ENCODE results near the gene QRICH2. TPM values are rescaled to one million over a fixed set of nuclear protein-coding genes. Genes with fewer than 3 reads are reported as not detected.

QRICH2 gene
- total and polyA plus RNA-seq, 2 of the 4 experiments (the other 2 are of a cell fraction): 4.3 to 4.8 TPM

GRCh38 chr17:76247304-76247703 is 60.8 kb downstream of the QRICH2 start:
- in situ Hi-C loops (cut with MboI; ENCODE audit: low sequenced_read_pairs) (no loop called here), dilution Hi-C loops (cut with HindIII; ENCODE audit: low sequenced_read_pairs, unreplicated experiment) (no loop called here), intact Hi-C loops (cut with micrococcal nuclease) (no loop called here)
- Histone ChIP-seq H4K8ac (ENCODE audit: low read depth in 2 of 2, low read length in 2 of 2) (no peak overlapping the region), H4K91ac (ENCODE audit: insufficient read depth, low read depth, low read length) (no peak overlapping the region), H3K9me1 (ENCODE audit: insufficient read depth, low read length) (peaks cover 11% of the 10 kb centered on the region), H3K4me3 (ENCODE audit: insufficient read depth, low read depth, low read length) (no peak overlapping the region), H3K4me2 (ENCODE audit: low read depth, low read length) (no peak overlapping the region), H3K18ac (ENCODE audit: low read depth, low read length) (no peak overlapping the region), H3K4me1 (ENCODE audit: control insufficient read depth, insufficient read depth, low read length) (peaks cover 8% of the 10 kb centered on the region), H3K27ac (ENCODE audit: insufficient read depth, low read length) (no peak overlapping the region), H4K5ac (ENCODE audit: low read depth, low read length) (no peak overlapping the region), H4K20me1 (ENCODE audit: insufficient read depth, low read length) (no peaks in the 10 kb centered on the region; the same call in 1 of the 2 replicates), H2AK9ac (replicated peaks; ENCODE audit: low read depth, low read length, poor library complexity) (no peak overlapping the region), H2BK5ac (ENCODE audit: low read depth, low read length, poor library complexity, severe bottlenecking) (no peak overlapping the region), H3K27me3 (ENCODE audit: control insufficient read depth, insufficient read depth, low read length) (peaks cover 12% of the 10 kb centered on the region), H2BK15ac (ENCODE audit: low read depth, low read length) (no peak overlapping the region), H3K14ac (replicated peaks; ENCODE audit: low read depth, low read length) (no peak overlapping the region), H2BK20ac (ENCODE audit: low read depth, low read length) (no peak overlapping the region), H3K56ac (ENCODE audit: extremely low read depth, insufficient read depth, low read length) (no peak overlapping the region), H2AK5ac (ENCODE audit: low read depth, low read length) (no peak overlapping the region), H3K4ac (ENCODE audit: low read depth, low read length) (no peak overlapping the region), H3K36me3 (ENCODE audit: control insufficient read depth, insufficient read depth, low read length) (no peaks in the 10 kb centered on the region), H3K9me3 (ENCODE audit: control insufficient read depth, insufficient read depth, low read length) (no peaks in the 10 kb centered on the region), H3K9ac (ENCODE audit: low read depth, low read length) (no peak overlapping the region), H2AFZ (replicated peaks; ENCODE audit: low read length, poor library complexity) (no peak overlapping the region), H2BK120ac (ENCODE audit: low read depth, low read length) (no peak overlapping the region), H3K79me1 (ENCODE audit: low read depth in 1 of 2, low read length in 2 of 2) (no peaks in the 10 kb centered on the region), H3K23ac (ENCODE audit: low read depth, low read length) (no peak overlapping the region)
- ChIA-PET POLR2A (ENCODE audit: unreplicated experiment) (no interaction called here), CTCF (interaction anchor here (1.4 kb wide), 1 partner anchor 32 kb away, joined by 4 read pairs; no protein-coding TSS in a partner anchor)
- DNase-seq: no peak
- no CpG with 5 or more reads among the region's 8 CpGs for WGBS, 2 experiments (ENCODE audit: extremely low coverage in 2 of 2, insufficient read length in 1 of 2)
- no peak for ATAC-seq (ENCODE audit: low read depth)
- TF ChIP-seq CHD1 (IDR thresholded peaks at IDR 0.05; ENCODE audit: low read depth, low read length) (no peak), MAFK (IDR thresholded peaks at IDR 0.05; ENCODE audit: low read depth, low read length) (no peak), RAD21 (IDR thresholded peaks at IDR 0.05; ENCODE audit: low read length) (no peak)
- TF ChIP-seq, protein P1, sequence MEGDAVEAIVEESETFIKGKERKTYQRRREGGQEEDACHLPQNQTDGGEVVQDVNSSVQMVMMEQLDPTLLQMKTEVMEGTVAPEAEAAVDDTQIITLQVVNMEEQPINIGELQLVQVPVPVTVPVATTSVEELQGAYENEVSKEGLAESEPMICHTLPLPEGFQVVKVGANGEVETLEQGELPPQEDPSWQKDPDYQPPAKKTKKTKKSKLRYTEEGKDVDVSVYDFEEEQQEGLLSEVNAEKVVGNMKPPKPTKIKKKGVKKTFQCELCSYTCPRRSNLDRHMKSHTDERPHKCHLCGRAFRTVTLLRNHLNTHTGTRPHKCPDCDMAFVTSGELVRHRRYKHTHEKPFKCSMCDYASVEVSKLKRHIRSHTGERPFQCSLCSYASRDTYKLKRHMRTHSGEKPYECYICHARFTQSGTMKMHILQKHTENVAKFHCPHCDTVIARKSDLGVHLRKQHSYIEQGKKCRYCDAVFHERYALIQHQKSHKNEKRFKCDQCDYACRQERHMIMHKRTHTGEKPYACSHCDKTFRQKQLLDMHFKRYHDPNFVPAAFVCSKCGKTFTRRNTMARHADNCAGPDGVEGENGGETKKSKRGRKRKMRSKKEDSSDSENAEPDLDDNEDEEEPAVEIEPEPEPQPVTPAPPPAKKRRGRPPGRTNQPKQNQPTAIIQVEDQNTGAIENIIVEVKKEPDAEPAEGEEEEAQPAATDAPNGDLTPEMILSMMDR (conservative IDR thresholded peaks at IDR 0.05; ENCODE audit: low read depth, low read length): no peak
- BruUV-seq (replicated peaks): no TSS peak
